ENCODE results near the gene RTN4R. TPM values are rescaled to one million over a fixed set of nuclear protein-coding genes. Genes with fewer than 3 reads are reported as not detected.

Gene RTN4R
- total RNA-seq, 1 donor from 2014 or later = 5.5 TPM

GRCh38 chr22:20228939-20229272 is 39.2 kb downstream of the RTN4R start:
- DNase-seq (ENCODE audit: low spot score) = no peak
- Mint-ChIP-seq H3K27ac (ENCODE audit: unreplicated experiment) (no peak overlapping the region), H3K4me3 (ENCODE audit: unreplicated experiment) (no peak overlapping the region), H3K27me3 (ENCODE audit: low read depth) (no peaks in the 10 kb centered on the region), H3K36me3 (ENCODE audit: low read depth) (no peaks in the 10 kb centered on the region), H3K9me3 (ENCODE audit: low read depth) (no peaks in the 10 kb centered on the region), H3K4me1 (ENCODE audit: low read depth) (peaks cover 10% of the 10 kb centered on the region)
- no peak for TF ChIP-seq CTCF (IDR thresholded peaks at IDR 0.05)

- TF ChIP-seq CTCF (IDR thresholded peaks at IDR 0.05) = no peak
- H3K27ac Mint-ChIP-seq (ENCODE audit: unreplicated experiment) = no peak overlapping the region
- peaks cover 10% of the 10 kb centered on the region for H3K4me1 Mint-ChIP-seq (ENCODE audit: low read depth)
- H3K9me3 Mint-ChIP-seq (ENCODE audit: low read depth) = no peaks in the 10 kb centered on the region
- no peaks in the 10 kb centered on the region for H3K36me3 Mint-ChIP-seq (ENCODE audit: low read depth)
- DNase-seq (ENCODE audit: low spot score) = no peak
- no peaks in the 10 kb centered on the region for H3K27me3 Mint-ChIP-seq (ENCODE audit: low read depth)
- no peak overlapping the region for H3K4me3 Mint-ChIP-seq (ENCODE audit: unreplicated experiment)
Observed at GRCh38 chr22:20228055-20228938, 39.8 kb downstream of the RTN4R start.

- H3K36me3 Mint-ChIP-seq (ENCODE audit: low read depth) = no peaks in the 10 kb centered on the region
- no peak overlapping the region for H3K27ac Mint-ChIP-seq (ENCODE audit: unreplicated experiment)
- H3K9me3 Mint-ChIP-seq (ENCODE audit: low read depth) = no peaks in the 10 kb centered on the region
Observed at GRCh38 chr22:20227363-20227762, 40.8 kb downstream of the RTN4R start.

GRCh38 chr22:20226760-20227350 is 41.3 kb downstream of the RTN4R start:
- no peak for TF ChIP-seq CTCF (IDR thresholded peaks at IDR 0.05)
- no peaks in the 10 kb centered on the region for H3K9me3 Mint-ChIP-seq (ENCODE audit: low read depth)
- no peak overlapping the region for H3K27ac Mint-ChIP-seq (ENCODE audit: unreplicated experiment)
- no peak for DNase-seq (ENCODE audit: low spot score)
- no peaks in the 10 kb centered on the region for H3K36me3 Mint-ChIP-seq (ENCODE audit: low read depth)
- H3K27me3 Mint-ChIP-seq (ENCODE audit: low read depth) = no peaks in the 10 kb centered on the region
- H3K4me1 Mint-ChIP-seq (ENCODE audit: low read depth) = peaks cover 10% of the 10 kb centered on the region
- H3K4me3 Mint-ChIP-seq (ENCODE audit: unreplicated experiment) = no peak overlapping the region

More at GRCh38 chr22:20227363-20227762, 40.8 kb downstream of the RTN4R start:
- H3K27me3 Mint-ChIP-seq (ENCODE audit: low read depth) = no peaks in the 10 kb centered on the region
- TF ChIP-seq CTCF (IDR thresholded peaks at IDR 0.05) = no peak
- no peak overlapping the region for H3K4me3 Mint-ChIP-seq (ENCODE audit: unreplicated experiment)
- DNase-seq (ENCODE audit: low spot score) = no peak
- H3K4me1 Mint-ChIP-seq (ENCODE audit: low read depth) = peaks cover 10% of the 10 kb centered on the region

GRCh38 chr22:20226077-20226716 is 41.9 kb downstream of the RTN4R start:
- H3K27ac Mint-ChIP-seq (ENCODE audit: unreplicated experiment) = no peak overlapping the region
- H3K9me3 Mint-ChIP-seq (ENCODE audit: low read depth) = no peaks in the 10 kb centered on the region
- DNase-seq (ENCODE audit: low spot score) = no peak
- no peak for TF ChIP-seq CTCF (IDR thresholded peaks at IDR 0.05)
- H3K27me3 Mint-ChIP-seq (ENCODE audit: low read depth) = no peaks in the 10 kb centered on the region
- H3K4me1 Mint-ChIP-seq (ENCODE audit: low read depth) = peaks cover 10% of the 10 kb centered on the region
- H3K36me3 Mint-ChIP-seq (ENCODE audit: low read depth) = no peaks in the 10 kb centered on the region
- no peak overlapping the region for H3K4me3 Mint-ChIP-seq (ENCODE audit: unreplicated experiment)

Data from chondrocyte (in vitro differentiated cells).